Muscle of leg (tissue), 11 donors: Measurements from ENCODE around the gene DUSP7. TPM values are rescaled to one million over a fixed set of nuclear protein-coding genes. Genes with fewer than 3 reads are reported as not detected.

Experiments used
- DNase-seq: peaks from one replicate; pipeline ENCODE4 v3.0.0; 2013
- H3K27ac ChIP-seq: one replicate; pipeline ENCODE4 v1.5.1; 2013; ENCODE audit warnings: mild to moderate bottlenecking, low read length, control low read depth
- H3K27me3 ChIP-seq: one replicate; pipeline ENCODE4 v1.6.1; 2013; ENCODE audit warnings: low read length; ENCODE audit not compliant: control insufficient read depth, insufficient read depth
- H3K36me3 ChIP-seq: one replicate; pipeline ENCODE4 v1.6.1; 2013; ENCODE audit warnings: low read length; ENCODE audit not compliant: control insufficient read depth, insufficient read depth
- H3K4me1 ChIP-seq: one replicate; pipeline ENCODE4 v1.6.1; 2013; ENCODE audit warnings: low read length; ENCODE audit not compliant: control insufficient read depth, insufficient read depth
- H3K4me3 ChIP-seq: one replicate; pipeline ENCODE4 v1.5.1; 2013; ENCODE audit warnings: low read length, control low read depth
- H3K9me3 ChIP-seq: replicated peaks from 2 replicates; pipeline ENCODE4 v1.6.1; 2013; ENCODE audit warnings: low read depth, low read length; ENCODE audit not compliant: control insufficient read depth
- WGBS: methylation state at CpG from one replicate; pipeline ENCODE4 v1.1.5; 2013; ENCODE audit warnings: missing lambda C conversion rate; ENCODE audit not compliant: insufficient coverage; 5-methylcytosine and 5-hydroxymethylcytosine counted together
- polyA plus RNA-seq, 8 donors: library from polyadenylated mRNA; unstranded; fragments of 120-200 nt; gene quantifications; one replicate each; pipeline versions ENCODE4 v1.2.1 to v1.2.3, GENCODE V29; 2013; ENCODE audit warnings: inconsistent platforms in 1 of 8, low replicate concordance in 1 of 8; ENCODE audit not compliant: insufficient read length in 8 of 8, insufficient read depth in 1 of 8
- total RNA-seq: library from RNA; stranded (reverse); fragments of 120-200 nt; gene quantifications from one replicate; pipeline ENCODE4 v1.2.4, GENCODE V29; 2013

DUSP7 gene
- total and polyA plus RNA-seq, 9 donors, result 14.0 to 32.5 (median 26.1) TPM

DNA sequence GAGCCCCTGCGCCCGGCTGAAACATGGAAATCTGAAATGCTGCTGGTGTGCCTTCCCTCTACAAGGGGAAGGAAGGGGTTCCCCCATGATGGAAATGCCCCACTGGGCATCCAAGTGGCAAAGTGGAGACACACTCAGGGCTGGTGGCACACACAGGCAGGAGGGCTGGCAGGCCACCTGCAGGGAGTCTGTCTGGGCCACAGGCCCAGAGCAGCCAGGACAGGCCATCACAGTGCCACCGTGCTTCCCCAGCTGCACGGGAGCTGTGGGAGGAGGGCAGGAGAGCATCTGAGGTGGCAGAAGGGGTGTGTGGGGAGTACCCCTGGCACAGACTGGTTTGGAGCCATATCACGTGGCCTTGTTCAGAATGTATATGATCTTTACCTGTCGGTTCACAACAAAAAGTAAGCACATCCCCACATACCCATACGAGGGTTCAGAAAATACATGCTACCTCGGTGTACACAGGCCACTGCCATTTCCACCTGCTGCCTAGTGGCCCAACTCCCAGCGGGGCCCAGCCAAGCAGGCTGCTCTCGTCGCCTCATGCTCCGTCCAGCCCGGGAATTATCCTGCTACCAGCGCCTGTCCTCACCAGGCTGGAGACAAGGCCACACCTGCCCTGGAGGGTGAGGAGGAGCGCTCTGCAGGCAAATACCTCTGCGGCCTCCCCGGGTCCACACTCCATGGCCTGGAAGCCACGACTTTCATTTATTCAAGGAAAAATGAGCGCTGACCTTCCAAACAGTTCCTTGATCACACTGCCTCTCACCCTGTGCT lies 22.6 kb upstream of the DUSP7 start:
- H3K36me3 ChIP-seq, result peaks cover 5% of the 10 kb centered on the region
- H3K4me3 ChIP-seq, result no peak overlapping the region
- no peak for DNase-seq
- H3K27ac ChIP-seq, result peak overlapping the region; percentile 7
- no peaks in the 10 kb centered on the region for H3K9me3 ChIP-seq
- 91% methylated on average over 15 of the region's 19 CpGs for WGBS
- H3K27me3 ChIP-seq, result no peaks in the 10 kb centered on the region
- H3K4me1 ChIP-seq, result peaks cover 32% of the 10 kb centered on the region

DNA sequence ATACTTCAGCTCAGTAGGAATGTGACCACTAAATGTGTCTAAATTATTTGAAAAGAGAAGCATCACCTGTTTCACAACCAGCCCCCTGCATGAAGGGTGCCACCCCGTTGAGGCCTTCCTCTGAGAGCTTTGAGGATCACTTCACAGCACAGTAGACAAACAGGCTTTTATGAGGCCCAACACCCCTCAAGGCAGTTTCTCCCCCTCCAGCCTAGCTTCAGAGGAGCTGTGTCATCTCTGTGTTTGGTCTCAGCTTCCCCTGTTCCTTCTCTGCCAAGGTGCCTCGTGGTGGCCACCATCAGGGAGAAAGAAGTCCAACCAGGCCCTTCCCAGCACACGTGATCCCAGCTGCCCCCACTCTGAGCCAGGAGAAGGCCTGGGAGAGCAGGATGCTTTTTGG lies 21.6 kb upstream of the DUSP7 start:
- no peak overlapping the region for H3K4me3 ChIP-seq
- H3K36me3 ChIP-seq, result peaks cover 7% of the 10 kb centered on the region
- WGBS, result 20% methylated on average over 1 of the region's 3 CpGs
- no peaks in the 10 kb centered on the region for H3K27me3 ChIP-seq
- peak overlapping the region; percentile 92 for H3K27ac ChIP-seq
- no peaks in the 10 kb centered on the region for H3K9me3 ChIP-seq
- H3K4me1 ChIP-seq, result peaks cover 32% of the 10 kb centered on the region
- DNase-seq, result peak; percentile 80

GRCh38 chr3:52076896-52077780 lies 20.8 kb upstream of the DUSP7 start:
- WGBS, result 29% methylated on average over 11 of the region's 14 CpGs
- Histone ChIP-seq H3K36me3 (peaks cover 7% of the 10 kb centered on the region), H3K9me3 (no peaks in the 10 kb centered on the region), H3K4me1 (peaks cover 33% of the 10 kb centered on the region), H3K27ac (peak overlapping the region; percentile 92), H3K27me3 (no peaks in the 10 kb centered on the region), H3K4me3 (no peak overlapping the region)
- peak; percentile 90 for DNase-seq

DNA sequence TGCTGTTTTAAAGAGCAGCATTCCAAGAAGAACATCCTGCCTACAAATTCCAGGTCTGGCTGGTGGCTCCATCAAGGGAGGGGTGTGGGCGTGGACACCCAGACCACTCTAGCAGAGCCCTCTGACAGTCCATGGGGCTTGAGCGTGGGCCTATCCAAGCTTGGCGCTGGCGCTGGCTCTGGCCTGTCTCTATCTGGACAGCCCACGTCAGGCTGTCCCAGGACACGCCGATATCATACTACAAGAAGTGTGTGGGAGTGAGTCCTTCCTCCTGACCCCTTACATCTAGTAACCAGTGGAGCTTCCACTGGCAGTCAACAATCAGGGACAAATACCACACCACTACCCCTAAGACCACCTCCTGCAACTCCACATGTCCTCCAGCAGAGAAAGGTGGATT lies 17.1 kb upstream of the DUSP7 start:
- H3K4me1 ChIP-seq, result peaks cover 66% of the 10 kb centered on the region
- H3K36me3 ChIP-seq, result peaks cover 7% of the 10 kb centered on the region
- H3K27me3 ChIP-seq, result no peaks in the 10 kb centered on the region
- H3K27ac ChIP-seq, result no peak overlapping the region
- DNase-seq, result no peak
- H3K4me3 ChIP-seq, result no peak overlapping the region
- 50% methylated on average over 2 of the region's 7 CpGs for WGBS
- H3K9me3 ChIP-seq, result no peaks in the 10 kb centered on the region

DNA sequence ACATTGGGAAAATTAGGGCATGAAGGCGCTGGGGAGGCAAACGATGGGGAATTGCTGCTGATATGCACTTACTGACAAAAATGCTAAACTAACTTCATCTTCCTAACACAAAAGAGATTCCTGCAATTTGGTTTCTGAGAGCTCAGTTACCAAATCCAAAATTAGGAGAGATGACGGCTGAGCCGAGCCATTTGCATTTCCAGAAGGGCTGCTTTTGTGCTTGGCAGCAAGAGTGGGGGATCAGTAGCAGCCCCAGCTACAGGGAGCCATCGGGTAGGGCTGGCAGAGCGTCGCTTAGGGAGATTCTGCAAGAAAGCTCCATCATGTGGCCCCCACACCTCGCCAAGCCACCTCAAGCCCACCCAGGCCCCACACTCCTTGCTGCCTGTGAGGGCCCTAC lies 16.1 kb upstream of the DUSP7 start:
- H3K27ac ChIP-seq, result no peak overlapping the region

GRCh38 chr3:52072020-52072419 lies 15.6 kb upstream of the DUSP7 start:
- DNase-seq, result no peak
- Histone ChIP-seq H3K4me1 (peaks cover 69% of the 10 kb centered on the region), H3K27ac (no peak overlapping the region), H3K36me3 (peaks cover 7% of the 10 kb centered on the region), H3K4me3 (no peak overlapping the region), H3K9me3 (no peaks in the 10 kb centered on the region), H3K27me3 (no peaks in the 10 kb centered on the region)
- WGBS, result no CpG with 5 or more reads among the region's 5 CpGs

More for the DNA sequence above, 16.1 kb upstream of the DUSP7 start:
- Histone ChIP-seq H3K27me3 (no peaks in the 10 kb centered on the region), H3K36me3 (peaks cover 7% of the 10 kb centered on the region), H3K9me3 (no peaks in the 10 kb centered on the region), H3K4me1 (peaks cover 69% of the 10 kb centered on the region), H3K4me3 (no peak overlapping the region)
- 47% methylated on average over 2 of the region's 8 CpGs for WGBS
- no peak for DNase-seq

DNA sequence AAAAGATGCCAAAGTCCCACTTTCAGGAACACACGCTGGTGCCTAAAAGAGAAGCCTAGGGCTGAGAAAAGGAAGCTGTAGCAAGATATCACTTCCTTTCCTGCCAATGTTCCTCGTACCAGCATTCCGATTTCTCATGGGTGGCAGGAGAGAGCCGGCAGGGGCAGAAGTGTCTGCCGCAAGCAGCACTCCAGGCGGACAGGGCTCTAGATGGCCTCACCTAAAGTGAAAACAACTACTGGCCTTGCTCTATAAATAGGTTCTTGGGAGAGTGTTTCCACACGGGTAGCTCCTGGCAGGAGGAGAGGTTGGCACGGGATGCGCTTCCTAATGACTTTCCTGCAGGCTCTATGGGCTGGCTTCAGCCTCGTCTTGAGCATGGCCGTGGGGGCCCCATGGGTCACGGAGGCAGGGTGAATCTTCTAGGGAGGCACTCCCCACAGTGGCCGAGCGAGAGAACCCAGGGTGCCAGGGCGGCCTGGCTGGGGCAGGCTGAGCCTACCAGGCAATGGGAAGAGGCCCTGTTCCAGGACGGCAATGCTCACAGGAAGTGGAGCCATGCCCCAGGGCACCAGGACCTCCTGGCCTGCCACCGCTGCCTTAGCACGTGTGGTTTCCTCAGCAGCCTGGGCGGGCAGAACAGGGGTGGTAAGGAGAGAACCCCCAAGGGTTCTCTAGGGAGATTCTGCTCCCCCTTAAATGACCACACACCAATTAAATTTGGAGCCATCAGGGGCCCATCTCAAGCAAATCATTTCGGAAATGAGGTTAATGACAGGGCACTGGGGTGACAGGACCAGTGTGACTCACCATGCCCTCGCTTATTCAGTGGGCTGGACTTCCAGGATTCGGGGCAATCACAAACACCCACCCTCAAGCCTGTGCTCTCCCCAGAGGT lies 14.6 kb upstream of the DUSP7 start:
- H3K27ac ChIP-seq, result peak overlapping the region; percentile 69
- peaks cover 7% of the 10 kb centered on the region for H3K36me3 ChIP-seq
- H3K27me3 ChIP-seq, result no peaks in the 10 kb centered on the region
- no peaks in the 10 kb centered on the region for H3K9me3 ChIP-seq
- no peak overlapping the region for H3K4me3 ChIP-seq
- H3K4me1 ChIP-seq, result peaks cover 69% of the 10 kb centered on the region
- WGBS, result 70% methylated on average over 14 of the region's 22 CpGs
- DNase-seq, result peak; percentile 66

DNA sequence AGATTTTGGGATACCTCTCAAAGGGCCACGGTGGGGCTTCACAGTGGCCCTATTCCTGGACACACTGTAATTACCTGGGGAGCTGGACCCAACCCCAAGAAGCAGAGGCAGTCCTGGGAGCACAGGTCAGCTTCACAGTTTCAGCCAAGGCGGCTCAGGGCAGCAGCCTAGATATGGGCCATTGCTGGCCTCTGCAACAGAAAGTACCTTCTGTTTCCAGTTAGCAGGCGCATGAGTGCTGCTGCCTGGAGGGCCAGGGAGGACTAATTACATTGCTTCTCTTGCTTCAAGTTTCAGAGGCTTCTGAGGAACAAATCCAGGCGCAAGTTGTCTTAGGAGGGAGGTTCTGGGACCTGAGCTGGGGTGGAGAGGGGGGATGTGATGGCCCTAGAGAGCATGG lies 13.5 kb upstream of the DUSP7 start:
- H3K9me3 ChIP-seq, result no peaks in the 10 kb centered on the region
- WGBS, result 66% methylated on average over 4 of the region's 4 CpGs
- H3K27me3 ChIP-seq, result no peaks in the 10 kb centered on the region
- peak; percentile 67 for DNase-seq
- peaks cover 74% of the 10 kb centered on the region for H3K4me1 ChIP-seq
- peak overlapping the region; percentile 92 for H3K27ac ChIP-seq
- H3K36me3 ChIP-seq, result peaks cover 7% of the 10 kb centered on the region
- no peak overlapping the region for H3K4me3 ChIP-seq

GRCh38 chr3:52069135-52069534 lies 12.8 kb upstream of the DUSP7 start:
- H3K4me1 ChIP-seq, result peaks cover 69% of the 10 kb centered on the region

More at GRCh38 chr3:52069135-52069534, 12.8 kb upstream of the DUSP7 start:
- WGBS, result 93% methylated on average over 2 of the region's 5 CpGs
- Histone ChIP-seq H3K27me3 (no peaks in the 10 kb centered on the region), H3K36me3 (peaks cover 3% of the 10 kb centered on the region), H3K4me3 (no peak overlapping the region), H3K27ac (peak overlapping the region; percentile 92), H3K9me3 (no peaks in the 10 kb centered on the region)
- DNase-seq, result no peak
